ENCODE measurements around the gene RRP15.

RRP15 gene

DNA sequence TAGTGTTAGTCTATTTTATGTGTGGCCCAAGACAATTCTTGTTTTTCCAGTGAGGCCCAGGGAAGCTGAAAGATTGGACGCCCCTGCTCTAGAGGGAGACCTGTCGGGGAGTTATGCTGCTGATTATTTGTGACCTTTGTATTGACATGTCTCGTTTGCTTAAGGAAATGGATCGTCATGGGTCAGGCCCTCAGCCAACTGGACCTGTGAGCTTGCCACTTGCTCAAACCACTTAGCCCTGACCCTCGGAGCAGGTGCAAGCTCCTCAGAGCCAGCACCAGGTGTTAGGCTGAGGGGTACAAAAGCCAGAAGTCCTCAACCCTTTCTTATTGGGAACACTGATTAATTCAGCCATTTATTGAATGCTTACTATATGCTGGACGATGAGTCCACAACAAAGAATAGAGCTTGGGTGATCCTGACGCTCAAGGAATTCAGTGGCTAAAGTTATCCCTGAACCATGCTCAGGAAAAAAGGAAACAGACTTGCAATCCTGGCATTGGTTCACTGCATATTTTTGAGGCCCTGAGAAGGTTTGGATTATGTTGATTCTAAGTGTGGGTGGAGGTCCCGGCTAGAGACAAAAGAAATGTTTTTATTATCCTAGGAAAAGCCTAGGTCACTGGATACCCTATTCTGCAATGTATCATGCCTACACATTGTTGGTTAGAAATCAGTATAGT lies 79.1 kb downstream of the RRP15 start:
- WGBS, 2 donors (ENCODE audit: extremely low coverage in 2 of 2, insufficient read length in 2 of 2, insufficient replicate concordance in 1 of 2): no CpG with 5 or more reads among the region's 8 CpGs
- Histone ChIP-seq H3K36me3 (replicated peaks in 1 of 2; ENCODE audit: control insufficient read depth in 2 of 2, insufficient read depth in 2 of 2, low read length in 2 of 2) (no peaks in the 10 kb centered on the region), H3K4me3 (ENCODE audit: low read length in 2 of 2) (no peak overlapping the region), H2BK12ac (ENCODE audit: low read length) (no peak overlapping the region), H3K27me3 (ENCODE audit: control insufficient read depth in 3 of 3, insufficient read depth in 3 of 3, low read depth in 1 of 3, low read length in 3 of 3) (no peaks in the 10 kb centered on the region), H3K23ac (ENCODE audit: low read depth, low read length, poor library complexity) (no peak overlapping the region), H3K9me3 (replicated peaks in 1 of 2; ENCODE audit: control insufficient read depth in 2 of 2, insufficient read depth in 1 of 2, low read depth in 1 of 2, low read length in 2 of 2) (no peaks in the 10 kb centered on the region), H3K4me1 (ENCODE audit: control insufficient read depth in 2 of 2, insufficient read depth in 1 of 2, low read depth in 1 of 2, low read length in 2 of 2) (no peaks in the 10 kb centered on the region), H3K9ac (ENCODE audit: low read depth, low read length, poor library complexity) (no peak overlapping the region), H3K79me1 (ENCODE audit: low read depth, low read length) (no peaks in the 10 kb centered on the region), H4K91ac (ENCODE audit: low read depth, low read length, poor library complexity) (no peak overlapping the region), H2BK5ac (ENCODE audit: low read length) (no peak overlapping the region), H3K4me2 (ENCODE audit: insufficient read depth, low read length, poor library complexity, severe bottlenecking) (no peak overlapping the region), H2AFZ (ENCODE audit: low read length) (no peak overlapping the region), H3K14ac (ENCODE audit: low read length) (no peak overlapping the region), H3K4ac (ENCODE audit: low read length) (no peak overlapping the region), H3K18ac (ENCODE audit: low read length) (no peak overlapping the region), H4K8ac (ENCODE audit: low read depth, low read length) (no peak overlapping the region), H3K27ac (replicated peaks; ENCODE audit: low read length) (no peak overlapping the region), H2BK120ac (ENCODE audit: low read depth, low read length) (no peak overlapping the region), H2AK5ac (ENCODE audit: low read depth, low read length) (no peak overlapping the region), H2BK15ac (ENCODE audit: low read length) (no peak overlapping the region)
- DNase-seq (ENCODE audit: low spot score): no peak

DNA sequence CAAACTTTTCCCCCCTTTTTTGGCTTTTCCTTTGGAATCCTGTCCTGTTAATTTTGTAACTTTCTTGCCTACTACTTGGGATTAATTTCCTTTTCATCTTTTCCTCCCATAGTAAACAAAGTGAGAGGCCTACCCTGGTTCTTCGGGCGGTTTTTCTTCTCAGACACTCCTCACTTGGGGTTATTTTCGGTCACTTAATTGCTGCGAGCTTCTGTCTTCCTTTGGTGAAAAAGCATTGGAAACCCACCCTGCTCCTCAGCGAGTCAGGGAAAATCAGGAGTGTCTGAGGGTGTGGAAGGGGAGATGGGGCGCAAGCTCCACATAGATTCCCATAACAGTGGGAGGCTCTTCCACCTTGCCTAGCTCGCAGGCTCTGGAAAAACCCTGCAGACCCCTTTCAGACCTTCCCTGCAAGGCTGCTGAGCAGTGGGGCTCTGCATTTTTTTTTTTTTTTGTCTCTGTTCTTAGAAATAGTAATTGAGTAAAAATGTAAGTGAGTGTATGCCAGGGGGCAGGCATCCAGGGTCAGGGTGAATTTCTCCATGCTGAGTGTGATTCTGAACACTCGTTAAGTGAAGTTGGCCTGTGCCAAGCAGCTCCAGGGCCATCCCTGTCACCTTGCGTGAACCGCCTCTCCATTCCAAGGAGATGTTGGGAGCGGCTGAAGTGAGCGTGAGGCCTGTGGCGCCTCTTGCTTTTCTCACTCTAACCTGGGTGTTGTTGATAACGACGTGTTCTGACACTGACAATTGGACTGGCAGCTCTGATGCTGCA lies 80.3 kb downstream of the RRP15 start:
- Histone ChIP-seq H3K27ac (replicated peaks; ENCODE audit: low read length) (no peak overlapping the region), H3K4me1 (ENCODE audit: control insufficient read depth in 2 of 2, insufficient read depth in 1 of 2, low read depth in 1 of 2, low read length in 2 of 2) (no peaks in the 10 kb centered on the region), H4K8ac (ENCODE audit: low read depth, low read length) (no peak overlapping the region), H3K36me3 (replicated peaks in 1 of 2; ENCODE audit: control insufficient read depth in 2 of 2, insufficient read depth in 2 of 2, low read length in 2 of 2) (no peaks in the 10 kb centered on the region), H3K14ac (ENCODE audit: low read length) (no peak overlapping the region), H3K79me1 (ENCODE audit: low read depth, low read length) (no peaks in the 10 kb centered on the region), H2BK5ac (ENCODE audit: low read length) (no peak overlapping the region), H3K18ac (ENCODE audit: low read length) (no peak overlapping the region), H3K9ac (ENCODE audit: low read depth, low read length, poor library complexity) (no peak overlapping the region), H3K4me3 (ENCODE audit: low read length in 2 of 2) (no peak overlapping the region), H4K91ac (ENCODE audit: low read depth, low read length, poor library complexity) (no peak overlapping the region), H2BK15ac (ENCODE audit: low read length) (no peak overlapping the region), H3K4me2 (ENCODE audit: insufficient read depth, low read length, poor library complexity, severe bottlenecking) (no peak overlapping the region), H2BK120ac (ENCODE audit: low read depth, low read length) (no peak overlapping the region), H3K23ac (ENCODE audit: low read depth, low read length, poor library complexity) (no peak overlapping the region), H2AK5ac (ENCODE audit: low read depth, low read length) (no peak overlapping the region), H2AFZ (ENCODE audit: low read length) (no peak overlapping the region), H3K27me3 (ENCODE audit: control insufficient read depth in 3 of 3, insufficient read depth in 3 of 3, low read depth in 1 of 3, low read length in 3 of 3) (no peaks in the 10 kb centered on the region), H3K9me3 (replicated peaks in 1 of 2; ENCODE audit: control insufficient read depth in 2 of 2, insufficient read depth in 1 of 2, low read depth in 1 of 2, low read length in 2 of 2) (no peaks in the 10 kb centered on the region), H3K4ac (ENCODE audit: low read length) (no peak overlapping the region), H2BK12ac (ENCODE audit: low read length) (no peak overlapping the region)
- DNase-seq (ENCODE audit: low spot score): no peak
- no CpG with 5 or more reads among the region's 15 CpGs for WGBS, 2 donors (ENCODE audit: extremely low coverage in 2 of 2, insufficient read length in 2 of 2, insufficient replicate concordance in 1 of 2)

DNA sequence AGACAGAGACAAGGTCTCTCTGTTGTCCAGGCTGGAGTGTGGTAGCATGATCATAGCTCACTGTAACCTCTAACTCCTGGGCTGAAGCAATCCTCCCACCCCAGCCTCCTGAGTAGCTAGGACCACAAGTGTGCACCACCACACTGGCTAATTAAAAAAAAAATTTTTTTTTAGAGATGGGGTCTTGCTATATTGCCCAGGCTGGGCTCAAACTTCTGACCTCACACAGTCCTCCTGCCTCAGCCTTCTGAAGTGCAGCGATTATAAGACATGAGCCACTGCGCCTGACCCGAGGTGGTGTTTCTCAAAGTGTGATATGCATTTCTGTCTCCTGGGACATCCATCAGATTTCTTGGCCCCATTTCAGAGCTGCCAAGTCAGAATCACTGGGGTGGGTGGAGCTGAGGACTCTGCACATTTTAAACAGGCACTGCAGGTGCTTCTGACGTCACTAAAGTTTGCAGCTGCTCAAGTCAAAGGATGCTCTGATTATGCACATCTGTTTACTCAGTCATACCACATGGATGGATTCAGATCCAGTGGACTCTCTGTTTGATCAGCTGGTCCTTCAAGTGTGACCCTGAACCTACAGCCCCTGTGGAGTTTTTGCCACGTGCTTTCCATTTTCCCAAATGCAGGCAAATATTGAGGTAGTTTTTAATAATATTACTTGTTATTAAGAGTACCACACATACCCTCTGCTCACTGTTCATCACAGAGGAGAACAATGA lies 81.4 kb downstream of the RRP15 start:
- Histone ChIP-seq H3K14ac (ENCODE audit: low read length) (no peak overlapping the region), H3K4ac (ENCODE audit: low read length) (no peak overlapping the region), H2BK120ac (ENCODE audit: low read depth, low read length) (no peak overlapping the region), H3K4me3 (ENCODE audit: low read length in 2 of 2) (no peak overlapping the region), H3K9ac (ENCODE audit: low read depth, low read length, poor library complexity) (no peak overlapping the region), H3K79me1 (ENCODE audit: low read depth, low read length) (no peaks in the 10 kb centered on the region), H3K36me3 (replicated peaks in 1 of 2; ENCODE audit: control insufficient read depth in 2 of 2, insufficient read depth in 2 of 2, low read length in 2 of 2) (no peaks in the 10 kb centered on the region), H3K23ac (ENCODE audit: low read depth, low read length, poor library complexity) (no peak overlapping the region), H3K4me1 (ENCODE audit: control insufficient read depth in 2 of 2, insufficient read depth in 1 of 2, low read depth in 1 of 2, low read length in 2 of 2) (no peaks in the 10 kb centered on the region), H4K91ac (ENCODE audit: low read depth, low read length, poor library complexity) (no peak overlapping the region), H3K9me3 (replicated peaks in 1 of 2; ENCODE audit: control insufficient read depth in 2 of 2, insufficient read depth in 1 of 2, low read depth in 1 of 2, low read length in 2 of 2) (no peaks in the 10 kb centered on the region), H2BK12ac (ENCODE audit: low read length) (no peak overlapping the region), H2AFZ (ENCODE audit: low read length) (no peak overlapping the region), H3K18ac (ENCODE audit: low read length) (no peak overlapping the region), H2AK5ac (ENCODE audit: low read depth, low read length) (no peak overlapping the region), H2BK5ac (ENCODE audit: low read length) (no peak overlapping the region), H2BK15ac (ENCODE audit: low read length) (no peak overlapping the region), H3K27ac (replicated peaks; ENCODE audit: low read length) (no peak overlapping the region), H3K27me3 (ENCODE audit: control insufficient read depth in 3 of 3, insufficient read depth in 3 of 3, low read depth in 1 of 3, low read length in 3 of 3) (no peaks in the 10 kb centered on the region), H4K8ac (ENCODE audit: low read depth, low read length) (no peak overlapping the region), H3K4me2 (ENCODE audit: insufficient read depth, low read length, poor library complexity, severe bottlenecking) (no peak overlapping the region)
- DNase-seq (ENCODE audit: low spot score): no peak
- no CpG with 5 or more reads among the region's 5 CpGs for WGBS, 2 donors (ENCODE audit: extremely low coverage in 2 of 2, insufficient read length in 2 of 2, insufficient replicate concordance in 1 of 2)

DNA sequence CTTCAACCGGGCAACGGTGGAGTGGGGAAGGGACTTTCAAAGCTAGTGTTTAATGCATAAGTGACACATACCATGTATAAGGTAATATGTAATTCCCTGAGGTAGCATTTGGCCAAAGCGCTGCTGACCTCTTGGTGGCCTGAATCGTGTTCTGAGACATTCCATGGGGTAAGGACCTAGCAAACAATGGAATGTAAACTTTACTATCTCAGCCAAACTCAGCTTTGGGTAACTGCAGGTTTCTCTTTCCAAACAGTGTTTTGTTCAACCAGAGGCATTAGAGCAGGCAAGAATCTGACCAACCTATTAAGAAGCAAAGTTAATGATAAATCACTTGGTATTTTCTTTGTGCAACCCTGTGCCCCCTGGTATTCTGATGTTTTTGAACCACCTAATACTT lies 82.0 kb downstream of the RRP15 start:
- no peaks in the 10 kb centered on the region for H3K9me3 ChIP-seq (replicated peaks in 1 of 2; ENCODE audit: control insufficient read depth in 2 of 2, insufficient read depth in 1 of 2, low read depth in 1 of 2, low read length in 2 of 2)
- peaks cover 0 to 2% of the 10 kb centered on the region in 2 donors for H3K4me1 ChIP-seq (ENCODE audit: control insufficient read depth in 2 of 2, insufficient read depth in 1 of 2, low read depth in 1 of 2, low read length in 2 of 2)
- DNase-seq (ENCODE audit: low spot score): no peak
- H3K9ac ChIP-seq (ENCODE audit: low read depth, low read length, poor library complexity): no peak overlapping the region
- H3K36me3 ChIP-seq (replicated peaks in 1 of 2; ENCODE audit: control insufficient read depth in 2 of 2, insufficient read depth in 2 of 2, low read length in 2 of 2): no peaks in the 10 kb centered on the region
- WGBS, 2 donors (ENCODE audit: extremely low coverage in 2 of 2, insufficient read length in 2 of 2, insufficient replicate concordance in 1 of 2): no CpG with 5 or more reads among the region's 4 CpGs
- no peak overlapping the region for H3K27ac ChIP-seq (replicated peaks; ENCODE audit: low read length)
- H2BK5ac ChIP-seq (ENCODE audit: low read length): no peak overlapping the region
- no peaks in the 10 kb centered on the region for H3K79me1 ChIP-seq (ENCODE audit: low read depth, low read length)
- no peak overlapping the region for H4K91ac ChIP-seq (ENCODE audit: low read depth, low read length, poor library complexity)
- H3K4me3 ChIP-seq (ENCODE audit: low read length in 2 of 2): no peak overlapping the region
- H3K4ac ChIP-seq (ENCODE audit: low read length): no peak overlapping the region
- H3K18ac ChIP-seq (ENCODE audit: low read length): no peak overlapping the region
- H3K4me2 ChIP-seq (ENCODE audit: insufficient read depth, low read length, poor library complexity, severe bottlenecking): no peak overlapping the region
- H4K8ac ChIP-seq (ENCODE audit: low read depth, low read length): no peak overlapping the region
- no peak overlapping the region for H2AK5ac ChIP-seq (ENCODE audit: low read depth, low read length)
- H2AFZ ChIP-seq (ENCODE audit: low read length): no peak overlapping the region
- no peaks in the 10 kb centered on the region for H3K27me3 ChIP-seq (ENCODE audit: control insufficient read depth in 3 of 3, insufficient read depth in 3 of 3, low read depth in 1 of 3, low read length in 3 of 3)
- H2BK12ac ChIP-seq (ENCODE audit: low read length): no peak overlapping the region
- H2BK15ac ChIP-seq (ENCODE audit: low read length): no peak overlapping the region
- no peak overlapping the region for H3K14ac ChIP-seq (ENCODE audit: low read length)
- no peak overlapping the region for H3K23ac ChIP-seq (ENCODE audit: low read depth, low read length, poor library complexity)
- no peak overlapping the region for H2BK120ac ChIP-seq (ENCODE audit: low read depth, low read length)
